A172 (cell line): ENCODE measurements around the gene FLT1. TPM values are rescaled to one million over a fixed set of nuclear protein-coding genes. Genes with fewer than 3 reads are reported as not detected.

ENCODE experiments used
- DNase-seq: peaks from one replicate; pipeline ENCODE4 v3.0.0-alpha.2; 2015; ENCODE audit warnings: low spot score
- total RNA-seq: library from RNA; depleted of rRNA; stranded (reverse); fragments of >200 nt; shearing (Covaris generic); gene quantifications from 2 replicates; pipeline ENCODE4 v1.2.3, GENCODE V29; 2014

The FLT1 gene
- total RNA-seq, 1 experiment from 2014 or later = 5.5 TPM

DNA sequence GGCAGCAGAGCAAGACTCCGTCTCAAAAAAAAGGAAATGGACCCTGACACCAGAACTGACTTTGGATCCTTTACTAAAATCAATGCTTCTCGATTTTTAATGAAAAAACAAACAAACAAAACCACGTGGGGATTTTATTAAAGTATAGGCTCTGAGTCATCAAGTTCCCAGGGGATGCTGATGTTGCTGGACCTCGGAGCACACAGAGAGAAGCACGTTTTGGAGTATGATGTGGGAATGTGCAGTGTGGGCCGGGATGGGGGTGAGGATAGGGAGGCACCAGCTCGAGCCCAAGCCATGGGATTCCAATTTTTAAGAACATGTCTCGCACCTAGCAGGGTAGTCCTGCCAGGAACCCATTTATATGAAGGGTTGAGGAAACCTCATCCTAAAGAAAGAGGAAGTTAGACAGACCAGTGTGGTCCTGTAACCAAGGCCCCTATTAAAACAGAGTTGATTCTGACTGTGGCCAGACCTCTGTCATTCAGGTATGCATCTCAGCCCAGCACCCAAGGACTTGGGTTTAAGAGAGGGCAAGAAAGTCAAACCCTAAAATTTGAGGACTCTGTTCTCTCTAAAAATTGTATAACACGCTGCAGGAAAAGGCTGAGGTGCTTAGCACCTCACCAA lies 6.4 kb downstream of the FLT1 start:
- DNase-seq = no peak

DNA sequence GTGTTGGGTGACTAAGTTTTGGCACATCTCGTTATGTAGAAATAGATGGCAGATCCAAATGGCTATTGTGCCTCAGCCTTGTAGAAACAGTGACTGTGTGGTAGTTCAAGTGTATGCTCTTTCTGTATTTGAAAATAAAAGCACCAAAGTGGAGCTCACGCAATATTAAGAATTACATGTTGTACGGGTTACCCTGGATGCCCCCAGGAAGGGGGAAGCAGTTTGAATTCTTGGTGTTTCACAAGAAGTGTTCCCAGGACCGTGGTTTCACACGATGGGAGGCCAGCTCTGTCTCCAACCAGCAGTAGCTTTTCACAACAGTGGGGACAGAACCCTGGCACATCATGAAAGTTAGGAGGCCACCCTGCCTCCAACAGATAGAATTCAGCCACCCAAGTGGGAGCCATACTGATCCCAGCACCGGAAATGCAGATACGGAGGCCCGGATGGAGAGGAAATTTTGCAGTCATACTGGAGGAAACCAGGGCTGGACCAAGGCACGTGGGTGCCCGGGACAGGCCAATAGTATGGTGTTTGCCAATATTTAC lies 8.9 kb downstream of the FLT1 start:
- DNase-seq = no peak

DNA sequence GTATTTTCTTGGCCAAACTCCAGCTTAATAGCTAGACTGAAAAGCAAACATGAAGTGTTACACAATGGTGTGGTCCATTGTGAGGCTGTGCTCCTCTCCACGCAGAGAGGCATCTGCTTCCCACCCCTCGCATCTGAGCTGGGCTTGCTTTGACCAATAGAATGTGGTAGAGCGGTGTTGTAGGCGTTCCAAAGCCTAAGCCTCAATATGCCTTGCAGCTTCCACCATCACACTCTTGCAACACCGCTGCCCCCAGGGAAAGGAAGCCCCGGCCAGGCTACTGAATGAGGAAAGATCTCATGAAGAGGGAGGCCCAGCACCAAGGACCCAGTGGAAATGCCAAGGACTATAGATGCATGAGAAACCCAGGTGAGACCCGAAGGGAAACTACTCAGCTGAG lies 9.4 kb downstream of the FLT1 start:
- DNase-seq = no peak

DNA sequence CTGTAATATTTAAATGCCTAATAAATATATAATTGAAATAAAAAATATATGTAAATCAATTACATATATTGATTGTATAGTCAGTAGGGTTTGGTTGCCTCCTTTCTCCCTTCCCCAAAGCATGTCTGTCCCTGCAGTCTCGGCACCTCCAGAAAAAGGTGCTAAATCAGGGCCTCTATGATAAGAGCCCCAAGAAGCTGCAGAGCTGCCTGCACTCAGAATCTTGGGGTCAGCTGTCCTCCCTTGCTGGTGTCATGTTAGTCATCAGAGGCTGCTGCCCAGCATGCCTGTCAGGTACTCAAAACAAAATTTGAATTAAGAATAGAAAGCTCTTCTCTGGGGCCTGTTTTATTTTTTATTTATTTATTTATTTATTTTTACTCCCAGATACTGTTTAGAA lies 9.8 kb downstream of the FLT1 start:
- DNase-seq = no peak

DNA sequence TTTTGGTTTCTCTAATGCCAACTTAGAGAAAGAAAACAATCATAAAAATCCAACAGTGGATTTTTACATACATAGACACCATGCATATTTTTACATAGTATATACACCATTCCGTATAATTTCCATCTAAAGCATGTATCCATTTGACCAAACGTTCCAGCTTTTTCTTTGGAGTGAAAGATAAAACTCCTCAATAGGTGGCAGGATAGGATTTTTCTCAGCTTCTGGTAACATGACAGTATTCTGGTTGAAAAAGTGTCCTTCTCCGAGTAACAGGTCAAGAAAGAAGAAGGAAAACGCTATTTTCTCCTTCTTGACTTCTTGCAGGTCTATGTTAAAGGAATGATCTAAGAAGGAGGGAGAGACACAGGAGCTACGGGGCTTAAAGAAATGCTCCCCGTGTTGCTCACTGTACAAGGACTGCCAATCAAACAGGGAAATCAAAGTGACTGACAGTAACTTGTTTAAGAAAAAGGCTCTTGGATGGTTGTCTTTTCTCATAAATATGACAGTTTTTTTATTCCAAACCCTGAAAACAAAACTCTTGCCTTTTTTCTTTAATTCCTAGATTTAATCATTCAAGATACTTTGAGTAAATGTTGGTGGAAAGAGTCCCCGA lies 11.5 kb downstream of the FLT1 start:
- DNase-seq = no peak

DNA sequence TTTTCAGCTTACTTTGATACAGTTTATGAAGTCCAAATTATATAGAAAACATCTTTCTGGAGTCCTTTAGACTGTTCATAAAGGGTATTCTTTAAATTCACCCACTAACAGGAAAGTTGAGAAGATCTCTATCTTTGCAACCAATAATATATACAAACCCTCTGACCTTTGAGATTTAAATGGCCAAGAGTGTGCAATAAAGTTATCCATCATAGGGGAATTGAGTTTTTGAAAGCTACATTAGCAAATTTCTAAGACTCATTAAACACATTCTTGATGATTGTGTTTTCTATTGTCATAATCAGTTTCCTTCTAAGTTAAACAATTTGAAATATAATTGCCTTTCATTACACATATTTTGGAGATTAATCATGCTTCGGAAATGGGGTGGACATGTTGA lies 15.9 kb downstream of the FLT1 start:
- no peak for DNase-seq

DNA sequence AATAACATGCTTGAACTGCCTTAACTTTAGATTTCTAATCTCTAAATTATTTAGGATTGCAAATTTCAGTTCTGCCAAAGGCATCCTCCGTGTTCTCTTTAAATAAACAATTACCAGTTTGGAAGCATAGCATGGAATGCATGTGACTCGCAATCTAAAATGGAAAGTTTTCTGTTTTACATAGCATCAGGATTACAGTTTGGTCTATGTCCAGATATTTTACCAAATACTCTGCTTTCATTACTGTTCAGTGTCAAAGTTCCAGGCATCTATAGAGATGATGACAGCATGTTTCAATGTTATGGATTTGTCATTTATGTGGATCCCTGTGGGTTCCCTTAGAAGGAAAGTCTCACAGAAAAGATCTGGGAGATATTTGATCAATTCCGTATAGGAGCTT lies 16.8 kb downstream of the FLT1 start:
- DNase-seq = no peak

DNA sequence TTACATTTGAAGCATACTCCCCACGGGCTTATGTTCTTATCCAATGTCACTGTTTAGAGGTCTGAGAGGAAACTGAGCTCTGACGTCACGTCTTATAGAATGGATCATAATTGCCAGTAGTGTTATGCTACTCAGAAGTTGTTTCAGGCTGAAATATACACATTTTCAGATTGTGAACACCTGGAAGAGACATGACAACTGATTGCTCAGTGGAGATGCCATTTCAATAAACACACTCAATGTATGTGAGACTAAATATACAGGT lies 17.3 kb downstream of the FLT1 start:
- DNase-seq = no peak

DNA sequence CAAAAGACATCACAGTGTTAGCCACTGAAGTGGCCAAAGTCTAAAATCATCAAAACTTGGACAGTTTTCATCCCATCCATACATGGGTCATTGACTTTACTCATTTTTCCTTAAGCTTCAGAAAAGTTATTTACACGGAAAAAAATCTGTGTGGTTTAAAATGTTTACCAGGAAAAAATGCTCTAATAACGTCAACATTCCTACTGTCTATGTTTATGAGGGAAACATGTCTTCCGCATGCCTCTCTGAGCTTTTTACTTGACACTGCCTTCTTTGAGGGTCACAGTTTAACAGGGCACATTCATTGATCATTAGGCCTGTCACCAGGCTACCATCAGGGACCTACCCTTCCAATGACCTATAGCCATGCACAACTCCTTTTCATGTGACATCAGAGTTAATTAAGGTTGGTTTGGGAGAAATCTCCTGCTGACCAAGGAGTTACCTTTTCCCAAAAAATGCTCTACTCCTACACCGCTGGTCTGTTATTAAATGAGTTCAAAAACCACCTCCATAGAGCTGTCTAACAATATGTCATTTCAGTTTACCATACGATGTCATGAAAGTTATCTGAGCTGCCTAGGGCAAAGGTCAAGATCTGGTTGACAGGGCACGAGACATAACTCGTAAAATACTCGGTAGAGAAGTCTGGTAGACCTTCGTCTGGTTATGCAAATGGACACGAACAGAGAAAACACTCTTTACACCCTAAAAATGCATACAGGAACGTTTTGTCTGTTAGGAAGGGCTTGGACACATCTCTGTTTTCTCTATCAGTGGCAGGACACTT lies 17.8 kb downstream of the FLT1 start:
- no peak for DNase-seq

DNA sequence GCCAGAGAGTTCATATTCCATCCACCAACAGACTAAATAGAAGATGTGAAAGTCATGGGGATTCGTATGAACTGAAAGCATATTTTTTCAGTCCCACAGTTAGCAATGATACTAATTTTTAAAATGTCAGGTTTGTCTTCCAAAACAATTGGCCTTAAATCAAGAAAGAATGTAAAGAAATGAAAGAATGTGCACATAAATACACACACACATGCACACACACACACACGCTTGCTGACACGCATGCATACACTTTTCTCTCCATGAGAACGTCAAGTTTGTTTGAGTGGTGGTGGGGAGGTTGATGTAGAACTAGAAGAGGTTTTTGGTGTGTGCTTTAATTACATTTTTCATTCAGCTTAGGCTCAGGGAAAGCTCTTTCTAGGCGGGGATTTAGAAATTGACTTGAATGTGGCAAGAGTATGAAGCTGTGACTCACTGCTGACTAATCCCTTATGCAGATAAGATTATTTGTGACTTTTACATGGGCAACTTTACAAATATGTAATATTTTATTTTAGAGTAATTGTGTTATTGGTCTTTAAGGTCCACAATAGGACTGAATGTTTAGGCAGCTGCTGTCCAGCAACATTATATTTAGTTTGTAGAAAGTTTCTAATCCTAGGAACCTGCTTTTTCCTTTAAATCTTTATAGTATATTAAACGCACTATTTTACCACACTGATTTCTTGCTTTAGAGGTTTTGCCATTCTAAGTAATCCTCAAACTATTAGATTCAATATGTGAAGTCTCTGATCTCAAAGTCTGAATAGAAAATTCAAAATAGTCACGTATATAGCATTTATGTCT lies 18.8 kb downstream of the FLT1 start:
- DNase-seq = peak; percentile 75

DNA sequence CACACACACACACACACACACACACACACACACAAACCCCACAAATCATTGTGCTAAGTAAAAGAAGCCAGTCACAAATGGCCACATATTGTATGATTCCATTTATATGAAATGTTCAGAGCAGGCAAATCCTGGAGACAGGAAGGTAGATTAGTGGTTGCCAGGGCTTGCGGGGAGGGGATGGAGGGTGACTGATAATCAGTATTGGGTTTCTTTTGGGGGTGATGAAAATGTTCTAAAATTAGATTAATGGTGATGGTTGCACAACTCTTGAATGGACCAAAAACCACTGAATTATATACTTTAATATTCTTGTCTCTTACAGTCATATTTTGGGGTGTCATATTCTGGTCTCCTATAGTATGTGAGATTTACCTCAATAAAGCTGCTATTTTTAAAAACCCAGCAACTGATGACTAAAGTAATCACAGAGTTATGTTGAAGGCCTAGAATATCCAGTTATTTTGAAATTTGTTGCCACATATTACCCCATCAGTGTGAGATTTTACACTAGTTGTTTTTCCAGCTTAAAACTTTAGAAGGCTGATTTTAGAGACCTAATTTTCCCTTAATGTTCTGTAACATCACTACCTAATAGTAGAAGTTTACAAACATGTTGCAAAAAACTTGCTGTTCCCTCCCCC lies 20.3 kb downstream of the FLT1 start:
- no peak for DNase-seq

DNA sequence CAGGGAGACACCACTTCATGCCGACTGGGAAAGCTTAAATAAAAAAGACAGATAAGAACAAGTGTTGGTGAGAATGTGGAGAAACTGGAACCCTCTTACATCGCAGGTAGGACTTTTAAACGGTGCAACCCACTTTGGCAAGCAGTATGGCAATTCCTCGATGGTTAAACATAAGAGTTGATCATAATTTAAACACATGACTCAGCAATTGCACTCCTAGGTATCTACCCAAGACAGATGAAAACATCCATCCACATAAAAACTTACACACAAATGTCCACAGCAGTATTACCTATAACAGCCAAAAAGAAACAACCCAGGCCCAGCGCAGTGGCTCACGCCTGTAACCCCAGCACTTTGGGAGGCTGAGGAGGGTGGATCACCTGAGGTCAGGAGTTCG lies 21.9 kb downstream of the FLT1 start:
- DNase-seq = no peak

DNA sequence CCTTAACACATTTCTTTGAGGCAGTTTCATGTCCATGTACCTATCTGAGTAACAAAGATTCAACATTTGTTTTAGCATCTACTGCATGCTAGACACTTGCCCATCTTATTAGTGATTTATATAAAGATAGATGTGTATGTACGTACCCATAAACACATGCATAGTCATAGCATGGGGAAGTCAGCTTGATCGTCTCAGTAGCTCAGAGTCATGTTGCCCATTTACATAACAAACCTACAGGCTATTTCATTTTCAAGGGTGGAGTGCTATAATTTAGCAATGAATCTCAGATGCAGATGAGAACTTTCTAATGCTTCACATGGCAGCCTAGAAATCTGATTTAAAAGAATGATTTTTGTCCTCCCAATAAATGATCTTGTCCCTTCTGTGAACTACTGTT lies 23.5 kb downstream of the FLT1 start:
- no peak for DNase-seq

DNA sequence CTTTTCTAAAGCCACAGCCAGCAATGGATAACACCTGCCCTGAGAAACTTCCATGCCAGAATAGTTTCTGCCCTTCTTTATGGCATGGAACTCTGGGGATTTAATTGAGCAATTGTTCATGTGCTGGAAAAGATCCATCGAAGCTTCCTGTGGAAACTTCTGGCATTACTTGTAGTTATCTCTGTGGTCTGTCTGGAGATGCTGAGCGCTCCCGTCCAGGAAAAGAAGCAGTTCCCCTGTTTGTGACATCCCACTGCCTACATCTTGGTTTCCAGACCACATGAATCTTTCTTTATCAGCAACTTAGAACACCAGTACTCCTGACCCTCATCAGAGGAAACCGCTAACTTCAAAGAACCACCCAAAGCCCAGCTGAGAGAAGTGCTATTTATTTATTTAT lies 24.6 kb downstream of the FLT1 start:
- no peak for DNase-seq

DNA sequence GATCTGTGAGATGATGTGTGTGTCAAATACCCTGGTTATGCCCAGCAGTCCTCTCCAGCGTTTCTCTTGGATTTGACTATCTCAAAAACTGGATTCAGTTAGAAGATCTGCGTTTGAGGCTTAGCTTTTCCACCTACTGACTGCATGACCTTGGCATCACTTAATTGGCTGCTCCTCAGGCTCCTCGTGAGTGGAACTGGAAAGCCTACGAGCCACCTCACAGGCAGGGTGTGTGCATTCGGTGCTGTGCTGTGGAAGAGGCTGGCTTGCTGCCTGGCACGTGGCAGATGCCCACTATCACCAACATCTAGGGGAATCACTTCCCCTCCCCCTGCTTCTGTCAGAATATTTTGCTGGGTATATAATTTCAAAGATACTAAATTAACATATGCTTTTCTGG lies 25.6 kb downstream of the FLT1 start:
- DNase-seq = no peak

DNA sequence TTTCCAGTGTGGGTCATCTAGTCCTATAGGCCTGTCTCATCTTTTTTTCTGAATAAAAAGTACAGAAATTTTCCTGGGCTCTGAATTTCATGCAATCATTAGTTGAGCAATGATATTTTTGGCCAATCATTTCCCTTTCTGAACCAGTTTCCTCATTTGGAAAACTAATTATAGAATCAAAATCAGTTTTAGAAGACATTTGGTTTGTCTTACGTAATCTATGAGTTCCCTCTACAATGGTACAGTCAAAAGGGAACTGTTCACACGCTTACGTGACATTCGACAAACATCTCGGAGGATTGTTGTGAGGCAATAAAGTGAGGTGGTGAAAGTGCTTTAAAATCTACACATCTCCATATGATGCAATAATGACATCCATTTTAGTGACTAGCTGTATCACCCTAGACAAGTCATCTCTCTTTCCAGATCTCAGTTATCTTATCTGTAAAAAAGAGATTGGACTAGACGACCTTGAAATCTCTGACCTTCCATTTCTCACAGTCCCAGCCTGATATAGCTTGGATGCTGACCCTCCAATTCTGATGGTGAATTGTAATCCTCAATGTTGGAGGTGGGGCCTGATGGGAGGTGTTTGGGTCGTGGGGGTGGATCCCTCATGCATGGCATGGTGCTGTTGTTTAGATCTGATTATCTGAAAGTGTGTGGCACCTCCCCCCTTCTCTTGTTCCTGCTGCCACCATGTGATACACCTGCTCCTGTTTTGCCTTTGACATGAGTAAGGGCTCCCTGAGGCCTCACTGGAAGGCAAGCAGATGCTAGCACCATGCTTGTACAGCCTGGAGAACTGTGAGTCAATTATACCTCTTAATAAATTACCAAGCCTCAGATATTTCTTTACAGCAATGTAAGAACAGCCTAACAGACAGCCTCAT lies 26.7 kb downstream of the FLT1 start:
- DNase-seq = no peak

DNA sequence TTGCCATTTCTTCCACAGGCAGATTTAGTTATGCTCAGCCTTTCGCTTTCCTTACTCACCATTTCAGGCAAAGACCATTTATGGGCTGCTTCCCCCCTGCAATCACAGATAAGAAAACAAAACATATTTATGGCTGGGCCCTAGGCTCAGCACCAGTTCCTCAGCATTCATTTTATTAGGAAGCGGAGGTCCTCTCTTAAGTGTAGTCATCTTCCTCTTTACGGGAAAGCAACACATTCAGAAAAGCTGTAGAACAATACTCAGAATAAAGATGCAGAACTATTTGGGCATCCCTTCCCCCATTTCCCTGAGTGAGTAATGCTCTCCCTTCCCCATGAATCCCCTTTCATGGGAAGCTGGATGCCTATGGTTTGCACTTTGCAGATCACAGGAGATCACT lies 27.9 kb downstream of the FLT1 start:
- DNase-seq = no peak

DNA sequence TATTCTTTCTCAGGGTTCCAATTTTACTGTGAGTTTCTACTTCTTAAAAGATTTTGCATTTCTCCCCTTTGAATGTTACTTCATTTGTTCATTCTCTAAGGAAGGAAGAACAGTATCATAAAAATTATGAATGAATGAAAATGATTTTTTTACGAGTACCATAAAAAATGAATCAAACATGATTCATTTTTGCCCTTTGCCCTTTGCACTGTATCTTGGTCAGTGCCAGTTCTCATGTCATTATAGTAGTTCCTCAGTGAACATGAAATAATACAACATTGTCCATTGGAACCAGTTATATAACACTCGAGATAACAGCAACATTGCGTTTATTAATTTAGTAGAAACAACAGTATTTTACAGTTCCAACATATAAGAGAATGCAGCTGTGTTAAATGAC lies 28.8 kb downstream of the FLT1 start:
- no peak for DNase-seq

DNA sequence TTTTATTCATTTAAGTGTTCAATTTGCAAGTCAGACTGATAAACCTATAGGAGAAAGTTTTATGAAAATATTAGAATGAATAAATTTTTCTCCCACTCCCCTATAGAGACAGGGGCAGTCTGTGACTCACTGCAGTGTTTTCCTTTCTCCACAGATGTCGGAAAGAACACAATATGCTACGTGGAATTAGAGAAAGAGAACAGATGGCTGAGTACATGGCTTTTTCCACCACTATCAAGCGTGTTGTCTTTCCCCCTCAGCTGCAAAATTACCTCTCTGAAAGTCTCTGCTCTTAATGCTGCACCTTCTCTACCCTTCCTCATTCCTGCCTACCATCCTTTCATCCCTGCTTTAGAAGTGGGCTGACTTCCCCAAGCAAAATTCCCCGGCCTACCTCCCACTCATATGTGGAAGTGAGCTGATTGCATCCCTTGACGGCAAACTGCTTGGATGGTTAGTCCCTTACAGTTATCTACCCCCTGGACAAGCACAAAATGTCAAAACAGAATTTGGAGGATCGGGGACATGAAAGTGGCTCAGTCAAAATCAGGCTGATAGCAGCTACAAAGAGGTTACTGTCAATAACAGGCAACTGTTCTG lies 30.0 kb downstream of the FLT1 start:
- DNase-seq = no peak

DNA sequence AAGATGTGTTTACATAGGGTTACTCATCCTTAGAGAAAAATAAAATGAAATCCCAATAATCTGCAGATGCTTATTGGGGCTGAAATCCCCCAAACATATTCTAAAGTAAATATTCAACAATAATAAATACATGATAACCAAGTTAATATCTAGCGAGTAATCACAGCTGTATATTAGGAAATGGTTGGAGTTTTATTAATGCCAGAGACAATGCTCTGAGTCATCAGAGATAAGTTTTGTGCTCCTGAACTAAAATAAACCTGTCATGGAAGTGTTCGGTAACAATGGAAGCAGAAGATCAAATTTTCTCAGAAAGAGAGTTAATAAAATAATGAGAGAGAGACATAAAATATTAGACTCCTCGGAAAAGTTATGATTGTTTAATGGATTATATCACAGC lies 31.4 kb downstream of the FLT1 start:
- DNase-seq = no peak

DNA sequence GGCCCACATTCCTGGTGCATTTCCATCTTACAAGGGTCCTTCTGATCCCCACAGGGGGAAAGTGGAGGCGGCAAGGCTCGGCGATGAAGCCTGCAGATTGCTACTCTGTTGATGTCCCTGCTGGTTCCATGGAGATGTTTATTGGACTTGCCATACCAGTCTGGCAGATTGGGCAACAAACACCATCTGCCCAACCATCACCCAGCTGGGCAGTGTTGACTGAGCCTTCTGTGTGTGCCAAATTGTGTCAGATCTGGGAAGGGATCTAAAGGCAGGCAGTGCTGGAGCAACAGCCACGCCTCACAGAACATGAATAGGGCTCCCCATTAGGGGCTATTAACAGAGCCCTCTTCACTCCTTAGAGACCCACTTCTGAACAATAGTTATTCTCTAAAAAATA lies 35.0 kb downstream of the FLT1 start:
- DNase-seq = no peak
